ENCODE data around the gene FAM89A. TPM values are rescaled to one million over a fixed set of nuclear protein-coding genes. Genes with fewer than 3 reads are reported as not detected.

Gene FAM89A
- total and polyA plus RNA-seq, 9 of the 15 experiments (the other 6 are each of a cell fraction or from before 2014, with no cell fraction given), result 8.7 to 66.2 (median 43.3) TPM

DNA sequence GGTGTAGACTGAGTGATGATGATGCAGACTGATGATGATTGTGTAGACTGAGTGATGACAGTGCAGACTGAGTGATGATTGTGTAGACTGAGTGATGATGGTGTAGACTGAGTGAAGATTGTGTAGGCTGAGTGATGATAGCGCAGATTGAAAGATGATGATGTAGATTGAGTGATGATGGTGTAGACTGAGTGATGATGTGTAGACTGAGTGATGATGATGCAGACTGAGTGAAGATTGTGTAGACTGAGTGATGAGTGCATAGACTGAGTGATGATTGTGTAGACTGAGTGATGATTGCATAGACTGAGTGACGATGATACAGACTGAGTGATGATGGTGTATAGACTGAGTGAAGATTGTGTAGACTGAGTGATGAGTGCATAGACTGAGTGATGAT lies 28.7 kb downstream of the FAM89A start (continued):
- TF ChIP-seq, protein P1, sequence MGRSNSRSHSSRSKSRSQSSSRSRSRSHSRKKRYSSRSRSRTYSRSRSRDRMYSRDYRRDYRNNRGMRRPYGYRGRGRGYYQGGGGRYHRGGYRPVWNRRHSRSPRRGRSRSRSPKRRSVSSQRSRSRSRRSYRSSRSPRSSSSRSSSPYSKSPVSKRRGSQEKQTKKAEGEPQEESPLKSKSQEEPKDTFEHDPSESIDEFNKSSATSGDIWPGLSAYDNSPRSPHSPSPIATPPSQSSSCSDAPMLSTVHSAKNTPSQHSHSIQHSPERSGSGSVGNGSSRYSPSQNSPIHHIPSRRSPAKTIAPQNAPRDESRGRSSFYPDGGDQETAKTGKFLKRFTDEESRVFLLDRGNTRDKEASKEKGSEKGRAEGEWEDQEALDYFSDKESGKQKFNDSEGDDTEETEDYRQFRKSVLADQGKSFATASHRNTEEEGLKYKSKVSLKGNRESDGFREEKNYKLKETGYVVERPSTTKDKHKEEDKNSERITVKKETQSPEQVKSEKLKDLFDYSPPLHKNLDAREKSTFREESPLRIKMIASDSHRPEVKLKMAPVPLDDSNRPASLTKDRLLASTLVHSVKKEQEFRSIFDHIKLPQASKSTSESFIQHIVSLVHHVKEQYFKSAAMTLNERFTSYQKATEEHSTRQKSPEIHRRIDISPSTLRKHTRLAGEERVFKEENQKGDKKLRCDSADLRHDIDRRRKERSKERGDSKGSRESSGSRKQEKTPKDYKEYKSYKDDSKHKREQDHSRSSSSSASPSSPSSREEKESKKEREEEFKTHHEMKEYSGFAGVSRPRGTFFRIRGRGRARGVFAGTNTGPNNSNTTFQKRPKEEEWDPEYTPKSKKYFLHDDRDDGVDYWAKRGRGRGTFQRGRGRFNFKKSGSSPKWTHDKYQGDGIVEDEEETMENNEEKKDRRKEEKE (IDR thresholded peaks at IDR 0.05; ENCODE audit: borderline replicate concordance in 1 of 2, control insufficient read depth in 1 of 2, low read depth in 2 of 2, low read length in 1 of 2), result 0 out of 4 replicates have a peak, but pooled peaks of 1 of the 2 experiments have one; percentile 21
- TF ChIP-seq ATF1 (CRISPR knock-in tag; IDR thresholded peaks at IDR 0.05) (no peak), ATF1 (tag; IDR thresholded peaks at IDR 0.05) (peak; percentile 43; the same call in 1 of the 2 replicates), THAP7 (CRISPR knock-in tag; IDR thresholded peaks at IDR 0.05) (no peak), IRF9 (tag; IDR thresholded peaks at IDR 0.05) (0 out of 2 replicates have a peak, but pooled peaks have one; percentile 16), OTX1 (CRISPR knock-in tag; IDR thresholded peaks at IDR 0.05) (no peak; the same call in none of the 2 replicates)

Measured in K562 (cell line).